OCI-LY1 (cell line): ENCODE data around the gene IKZF3.
A peak's percentile ranks its signal among the peaks of the same experiment; 100 is the strongest.

Experiments used
- H2AFZ ChIP-seq: fragments of 200-600 bp; sonication (generic), shearing (Covaris generic); 2 replicates; pipeline ENCODE4 v1.6.0; 2014; ENCODE audit warnings: antibody characterized with exemption, mild to moderate bottlenecking, low read length
- H3F3A ChIP-seq: fragments of 200-600 bp; sonication (generic), shearing (Covaris generic); 2 replicates; pipeline ENCODE4 v1.6.0; 2014; ENCODE audit warnings: mild to moderate bottlenecking, antibody characterized with exemption, low read length, moderate library complexity; ENCODE audit not compliant: insufficient read depth
- H3K27ac ChIP-seq: fragments of 200-600 bp; sonication (generic); 2 replicates; pipeline ENCODE4 v1.5.1; 2014; ENCODE audit warnings: low read length, mixed run types, mild to moderate bottlenecking, low read depth; ENCODE audit not compliant: poor library complexity, severe bottlenecking
- H3K27me3 ChIP-seq: fragments of 200-600 bp; sonication (generic); 2 replicates; pipeline ENCODE4 v1.6.0; 2014; ENCODE audit warnings: antibody characterized with exemption, mild to moderate bottlenecking, low read length, moderate library complexity; ENCODE audit not compliant: insufficient read depth
- H3K36me3 ChIP-seq: fragments of 200-600 bp; sonication (generic); 2 replicates; pipeline ENCODE4 v1.6.1; 2014; ENCODE audit warnings: mild to moderate bottlenecking, antibody characterized with exemption, low read length, moderate library complexity, mixed read lengths; ENCODE audit not compliant: insufficient read depth
- H3K4me1 ChIP-seq: fragments of 200-600 bp; sonication (generic); 2 replicates; pipeline ENCODE4 v1.5.1; 2014; ENCODE audit warnings: mild to moderate bottlenecking, low read length, moderate library complexity; ENCODE audit not compliant: insufficient read depth, severe bottlenecking
- H3K4me2 ChIP-seq: fragments of 200-600 bp; sonication (generic), shearing (Covaris generic); 2 replicates; pipeline ENCODE4 v1.6.1; 2014; ENCODE audit warnings: low read length
- H3K4me3 ChIP-seq: fragments of 200-600 bp; sonication (generic); 2 replicates; pipeline ENCODE4 v1.5.1; 2014; ENCODE audit warnings: low read length, low read depth, mild to moderate bottlenecking, mixed read lengths; ENCODE audit not compliant: poor library complexity, severe bottlenecking
- H3K79me2 ChIP-seq: fragments of 200-600 bp; shearing (Covaris generic); 2 replicates; pipeline ENCODE4 v1.6.1; 2016; ENCODE audit warnings: mixed run types, low read length, mixed read lengths; ENCODE audit not compliant: insufficient read depth
- H3K9ac ChIP-seq: fragments of 200-600 bp; sonication (generic), shearing (Covaris generic); 2 replicates; pipeline ENCODE4 v1.6.1; 2014; ENCODE audit warnings: mild to moderate bottlenecking, low read length, mixed read lengths
- H3K9me2 ChIP-seq: fragments of 200-600 bp; sonication (generic), shearing (Covaris generic); 2 replicates; pipeline ENCODE4 v1.6.1; 2014; ENCODE audit warnings: low read depth, mild to moderate bottlenecking, low read length, mixed read lengths
- H3K9me3 ChIP-seq: fragments of 200-600 bp; shearing (Covaris generic); 2 replicates; pipeline ENCODE4 v1.6.1; 2014; ENCODE audit warnings: low read length, mixed read lengths
- H4K20me1 ChIP-seq: fragments of 200-600 bp; sonication (generic), shearing (Covaris generic); 2 replicates; pipeline ENCODE4 v1.6.0; 2016; ENCODE audit warnings: mild to moderate bottlenecking, low read length; ENCODE audit not compliant: insufficient read depth
- CTCF ChIP-seq: fragments of 200-600 bp; sonication (generic), shearing (Covaris generic); IDR thresholded peaks from 2 replicates; pipeline ENCODE4 v1.5.1; 2017; ENCODE audit warnings: mild to moderate bottlenecking, antibody characterized with exemption, low read length, moderate library complexity, mixed read lengths
- EZH2 ChIP-seq: fragments of 200-600 bp; sonication (generic), shearing (Covaris generic); IDR thresholded peaks from 2 replicates; pipeline ENCODE4 v1.8.0; 2017; ENCODE audit warnings: borderline replicate concordance, mixed run types, mild to moderate bottlenecking, antibody characterized with exemption, low read length, moderate library complexity, mixed read lengths

Gene IKZF3

GRCh38 chr17:39828443-39828842 is 35.7 kb downstream of the IKZF3 start:
- Histone ChIP-seq H3K4me2 (no peak overlapping the region), H3K4me1 (no peaks in the 10 kb centered on the region), H3K4me3 (no peak overlapping the region), H4K20me1 (no peaks in the 10 kb centered on the region), H3K9me3 (peaks cover 38% of the 10 kb centered on the region), H2AFZ (no peak overlapping the region), H3K27ac (no peak overlapping the region), H3K9ac (no peak overlapping the region), H3K9me2 (no peaks in the 10 kb centered on the region), H3K36me3 (peaks cover 97% of the 10 kb centered on the region), H3F3A (no peaks in the 10 kb centered on the region), H3K27me3 (no peaks in the 10 kb centered on the region), H3K79me2 (peaks cover 10% of the 10 kb centered on the region)
- TF ChIP-seq EZH2, result no peak
- no peak for TF ChIP-seq CTCF

- Histone ChIP-seq H3K9me3 (peaks cover 41% of the 10 kb centered on the region), H3K9me2 (no peaks in the 10 kb centered on the region), H2AFZ (no peak overlapping the region), H3F3A (no peaks in the 10 kb centered on the region), H3K79me2 (no peaks in the 10 kb centered on the region), H3K4me1 (peaks cover 9% of the 10 kb centered on the region), H4K20me1 (no peaks in the 10 kb centered on the region), H3K36me3 (peaks cover 100% of the 10 kb centered on the region), H3K27ac (no peak overlapping the region), H3K27me3 (no peaks in the 10 kb centered on the region), H3K9ac (no peak overlapping the region), H3K4me2 (no peak overlapping the region), H3K4me3 (no peak overlapping the region)
- TF ChIP-seq CTCF (no peak), EZH2 (no peak)
These were observed 37.8 kb downstream of the IKZF3 start for GRCh38 chr17:39826334-39826733.

- Histone ChIP-seq H3K4me1 (peaks cover 37% of the 10 kb centered on the region), H3K9ac (no peak overlapping the region), H3K79me2 (peaks cover 6% of the 10 kb centered on the region), H4K20me1 (no peaks in the 10 kb centered on the region), H3F3A (no peaks in the 10 kb centered on the region), H3K36me3 (peaks cover 100% of the 10 kb centered on the region), H3K27ac (no peak overlapping the region), H3K4me3 (no peak overlapping the region), H3K9me2 (no peaks in the 10 kb centered on the region), H2AFZ (no peak overlapping the region), H3K27me3 (no peaks in the 10 kb centered on the region), H3K4me2 (no peak overlapping the region), H3K9me3 (peaks cover 38% of the 10 kb centered on the region)
- TF ChIP-seq EZH2, result no peak
These were observed 40.6 kb downstream of the IKZF3 start for GRCh38 chr17:39823407-39824054.

- TF ChIP-seq EZH2 (no peak), CTCF (no peak)
- no peak overlapping the region for H3K4me2 ChIP-seq
- peak overlapping the region; percentile 67 for H3K27ac ChIP-seq
These were observed 42.1 kb downstream of the IKZF3 start for GRCh38 chr17:39822051-39822451.

More at GRCh38 chr17:39822051-39822451, 42.1 kb downstream of the IKZF3 start:
- Histone ChIP-seq H4K20me1 (no peaks in the 10 kb centered on the region), H3K9me3 (peaks cover 32% of the 10 kb centered on the region), H3K9me2 (no peaks in the 10 kb centered on the region), H2AFZ (no peak overlapping the region), H3K4me3 (no peak overlapping the region), H3K36me3 (peaks cover 100% of the 10 kb centered on the region), H3K9ac (no peak overlapping the region), H3F3A (no peaks in the 10 kb centered on the region), H3K27me3 (no peaks in the 10 kb centered on the region), H3K4me1 (peaks cover 43% of the 10 kb centered on the region), H3K79me2 (peaks cover 6% of the 10 kb centered on the region)
